Measurements from ENCODE around the gene EPHA7. TPM values are rescaled to one million over a fixed set of nuclear protein-coding genes. Genes with fewer than 3 reads are reported as not detected.

Gene EPHA7
- total RNA-seq, 1 donor from 2014 or later: 0.88 TPM

DNA sequence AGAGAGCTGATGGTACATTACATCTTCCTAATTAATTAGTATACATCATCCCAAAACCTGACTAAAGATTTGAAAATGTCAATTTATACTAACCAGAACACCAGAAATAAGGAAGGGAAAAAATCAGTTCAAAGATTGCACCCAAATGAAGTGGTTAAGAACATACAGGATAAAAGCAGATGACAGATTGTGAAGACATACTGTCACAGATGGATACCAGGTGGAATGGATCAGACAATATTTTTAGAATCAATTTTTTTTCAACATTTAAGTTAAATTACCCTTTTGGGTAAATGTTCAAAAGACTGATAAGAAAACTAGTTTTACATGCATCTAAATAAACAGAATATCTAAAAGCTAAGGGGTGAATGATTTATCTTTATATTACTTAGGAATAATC, 47.6 kb downstream of the EPHA7 start:
- TF ChIP-seq, protein P1, sequence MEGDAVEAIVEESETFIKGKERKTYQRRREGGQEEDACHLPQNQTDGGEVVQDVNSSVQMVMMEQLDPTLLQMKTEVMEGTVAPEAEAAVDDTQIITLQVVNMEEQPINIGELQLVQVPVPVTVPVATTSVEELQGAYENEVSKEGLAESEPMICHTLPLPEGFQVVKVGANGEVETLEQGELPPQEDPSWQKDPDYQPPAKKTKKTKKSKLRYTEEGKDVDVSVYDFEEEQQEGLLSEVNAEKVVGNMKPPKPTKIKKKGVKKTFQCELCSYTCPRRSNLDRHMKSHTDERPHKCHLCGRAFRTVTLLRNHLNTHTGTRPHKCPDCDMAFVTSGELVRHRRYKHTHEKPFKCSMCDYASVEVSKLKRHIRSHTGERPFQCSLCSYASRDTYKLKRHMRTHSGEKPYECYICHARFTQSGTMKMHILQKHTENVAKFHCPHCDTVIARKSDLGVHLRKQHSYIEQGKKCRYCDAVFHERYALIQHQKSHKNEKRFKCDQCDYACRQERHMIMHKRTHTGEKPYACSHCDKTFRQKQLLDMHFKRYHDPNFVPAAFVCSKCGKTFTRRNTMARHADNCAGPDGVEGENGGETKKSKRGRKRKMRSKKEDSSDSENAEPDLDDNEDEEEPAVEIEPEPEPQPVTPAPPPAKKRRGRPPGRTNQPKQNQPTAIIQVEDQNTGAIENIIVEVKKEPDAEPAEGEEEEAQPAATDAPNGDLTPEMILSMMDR (IDR thresholded peaks at IDR 0.05; ENCODE audit: insufficient read depth, low read length, poor library complexity, severe bottlenecking): no peak
- DNase-seq (ENCODE audit: low read depth): no peak

DNA sequence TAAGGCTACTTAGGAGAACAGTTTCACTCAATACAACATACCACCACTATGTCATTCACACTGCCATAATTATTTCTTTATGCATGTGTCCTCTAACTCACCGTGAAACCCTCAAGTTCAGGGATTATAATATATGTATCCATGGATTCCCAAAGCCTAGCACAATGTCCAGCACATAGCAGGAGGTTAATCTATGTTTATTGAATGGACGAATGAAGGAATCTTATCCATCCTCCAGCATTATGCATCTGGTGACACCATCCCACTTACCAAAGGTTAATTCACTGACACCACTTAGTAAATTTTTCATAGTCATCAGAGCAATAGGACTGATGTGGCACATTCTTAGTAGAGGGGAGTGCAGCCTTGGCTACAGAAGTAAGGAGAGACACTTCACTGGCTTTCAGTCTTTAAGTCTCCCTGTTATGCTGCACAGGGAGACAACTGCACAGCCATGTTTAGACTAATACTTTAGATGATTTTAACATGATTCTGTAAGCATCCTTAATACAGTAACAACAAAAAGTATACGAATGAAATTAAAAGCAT, 49.7 kb downstream of the EPHA7 start:
- TF ChIP-seq, protein P1 (IDR thresholded peaks at IDR 0.05; ENCODE audit: insufficient read depth, low read length, poor library complexity, severe bottlenecking): no peak
- no peak overlapping the region for H3K4me3 ChIP-seq (ENCODE audit: low read depth, low read length)
- H3K36me3 ChIP-seq (ENCODE audit: control insufficient read depth, insufficient read depth, low read length): no peaks in the 10 kb centered on the region

More for the DNA sequence above, 47.6 kb downstream of the EPHA7 start:
- Histone ChIP-seq H3K4me3 (ENCODE audit: low read depth, low read length) (no peak overlapping the region), H3K36me3 (ENCODE audit: control insufficient read depth, insufficient read depth, low read length) (no peaks in the 10 kb centered on the region), H3K27me3 (ENCODE audit: control insufficient read depth, insufficient read depth, low read length) (no peaks in the 10 kb centered on the region)

DNA sequence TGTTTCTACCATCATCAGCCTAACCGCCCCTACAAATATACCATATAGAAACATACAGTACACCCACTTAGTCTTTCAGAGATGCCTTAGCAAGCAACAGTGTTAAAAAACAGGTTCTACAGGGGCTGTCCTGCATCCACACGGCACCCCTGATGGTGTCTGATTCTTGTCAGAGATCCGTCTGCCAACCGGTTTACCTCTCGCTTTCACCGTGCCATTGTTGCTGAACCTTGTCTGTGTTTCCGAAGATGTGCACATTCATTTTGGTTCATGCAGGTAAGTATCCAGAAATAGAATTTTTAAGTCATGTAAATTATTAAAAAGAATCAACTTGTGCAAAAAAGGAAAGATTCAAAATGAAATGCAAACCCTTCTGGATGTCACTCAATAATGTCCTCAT, 52.9 kb downstream of the EPHA7 start:
- no peak for DNase-seq (ENCODE audit: low read depth)
- Histone ChIP-seq H3K27me3 (ENCODE audit: control insufficient read depth, insufficient read depth, low read length) (no peaks in the 10 kb centered on the region), H3K4me3 (ENCODE audit: low read depth, low read length) (no peak overlapping the region), H3K36me3 (ENCODE audit: control insufficient read depth, insufficient read depth, low read length) (no peaks in the 10 kb centered on the region)
- TF ChIP-seq, protein P1 (IDR thresholded peaks at IDR 0.05; ENCODE audit: insufficient read depth, low read length, poor library complexity, severe bottlenecking): no peak

More for the DNA sequence above, 49.7 kb downstream of the EPHA7 start:
- no peak for DNase-seq (ENCODE audit: low read depth)
- no peaks in the 10 kb centered on the region for H3K27me3 ChIP-seq (ENCODE audit: control insufficient read depth, insufficient read depth, low read length)

DNA sequence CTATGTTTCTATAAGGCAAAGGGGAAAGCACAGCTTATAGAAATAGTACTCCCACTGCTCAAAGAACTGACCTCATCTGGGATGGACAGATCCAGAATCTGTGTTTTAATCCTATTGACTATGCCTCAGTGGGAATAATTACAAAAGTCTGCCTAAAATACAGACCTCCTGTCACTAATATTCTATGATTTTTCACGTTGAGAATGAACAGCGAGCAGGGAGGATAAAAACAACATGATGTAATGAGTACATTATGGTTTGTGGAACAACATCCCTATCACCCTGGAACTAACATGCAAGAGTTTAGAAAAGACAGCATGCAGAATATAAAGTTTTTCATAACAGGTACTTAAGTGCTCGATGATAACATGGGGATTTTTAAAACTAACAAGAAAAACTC, 53.9 kb downstream of the EPHA7 start:
- TF ChIP-seq, protein P1 (IDR thresholded peaks at IDR 0.05; ENCODE audit: insufficient read depth, low read length, poor library complexity, severe bottlenecking): no peak
- Histone ChIP-seq H3K36me3 (ENCODE audit: control insufficient read depth, insufficient read depth, low read length) (no peaks in the 10 kb centered on the region), H3K4me3 (ENCODE audit: low read depth, low read length) (no peak overlapping the region), H3K27me3 (ENCODE audit: control insufficient read depth, insufficient read depth, low read length) (no peaks in the 10 kb centered on the region)
- DNase-seq (ENCODE audit: low read depth): no peak

DNA sequence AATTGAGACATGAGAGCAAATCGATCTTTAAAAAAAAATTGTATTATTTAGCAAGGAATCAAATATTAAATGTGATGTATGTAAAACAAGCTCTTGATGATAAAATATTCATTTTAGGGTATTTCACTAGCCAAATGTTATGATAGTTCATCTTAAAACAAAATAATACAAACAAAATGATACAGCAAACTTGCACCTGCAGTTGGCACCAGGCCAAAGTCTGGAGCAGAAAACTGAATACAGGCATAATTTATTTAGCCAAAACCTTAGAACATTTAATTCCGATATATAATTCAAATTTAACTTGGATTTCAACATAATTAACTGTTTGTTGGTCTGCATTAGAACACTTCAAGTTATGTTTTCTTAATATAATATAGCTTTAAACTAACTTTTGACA, 60.9 kb downstream of the EPHA7 start:
- DNase-seq (ENCODE audit: low read depth): no peak
- H3K27me3 ChIP-seq (ENCODE audit: control insufficient read depth, insufficient read depth, low read length): no peaks in the 10 kb centered on the region
- H3K36me3 ChIP-seq (ENCODE audit: control insufficient read depth, insufficient read depth, low read length): no peaks in the 10 kb centered on the region
- TF ChIP-seq, protein P1 (IDR thresholded peaks at IDR 0.05; ENCODE audit: insufficient read depth, low read length, poor library complexity, severe bottlenecking): no peak
- H3K4me3 ChIP-seq (ENCODE audit: low read depth, low read length): no peak overlapping the region

DNA sequence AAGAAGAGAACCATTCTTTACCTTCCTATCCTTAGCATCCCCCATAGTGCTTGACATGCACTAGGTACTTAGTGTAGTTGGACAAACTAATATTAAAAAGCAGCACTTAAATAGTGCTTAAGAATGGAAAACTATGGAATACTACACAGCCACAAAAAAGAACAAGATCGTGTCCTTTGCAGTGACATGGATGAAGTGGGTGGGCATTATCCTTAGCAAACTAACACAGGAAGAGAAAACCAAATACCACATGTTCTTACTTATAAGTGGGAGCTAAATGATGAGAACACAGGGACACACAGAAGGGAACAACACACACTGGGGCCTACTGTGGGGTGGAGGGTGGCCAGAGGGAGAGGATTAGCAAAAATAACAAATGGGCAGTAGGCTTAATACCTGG, 66.8 kb downstream of the EPHA7 start:
- Histone ChIP-seq H3K4me3 (ENCODE audit: low read depth, low read length) (no peak overlapping the region), H3K36me3 (ENCODE audit: control insufficient read depth, insufficient read depth, low read length) (no peaks in the 10 kb centered on the region), H3K27me3 (ENCODE audit: control insufficient read depth, insufficient read depth, low read length) (no peaks in the 10 kb centered on the region)
- DNase-seq (ENCODE audit: low read depth): no peak
- TF ChIP-seq, protein P1 (IDR thresholded peaks at IDR 0.05; ENCODE audit: insufficient read depth, low read length, poor library complexity, severe bottlenecking): no peak

Measured in kidney epithelial cell (primary cell).